Tibial nerve (tissue), 4 donors: ENCODE data around the gene ANKRA2. TPM values are rescaled to one million over a fixed set of nuclear protein-coding genes. Genes with fewer than 3 reads are reported as not detected.

ENCODE experiments used
- DNase-seq, 2 donors: peaks; one replicate each; pipeline ENCODE4 v3.0.0-alpha.2; 2019; ENCODE audit warnings: low spot score in 2 of 2
- H3K27ac ChIP-seq, 4 donors: fragments of 200-600 bp; sonication (generic) in 3 of 4; one replicate each; pipeline ENCODE4 v1.5.1; 2017 to 2019; ENCODE audit warnings: mild to moderate bottlenecking in 1 of 4
- H3K27me3 ChIP-seq, 2 donors: fragments of 200-600 bp; sonication (generic) in 1 of 2; one replicate each; pipeline versions ENCODE4 v1.5.1 to v1.6.0; 2017 to 2019
- H3K36me3 ChIP-seq, 3 donors: fragments of 200-600 bp; sonication (generic); one replicate each; pipeline ENCODE4 v1.5.1; 2018 to 2019
- H3K4me1 ChIP-seq, 4 donors: fragments of 200-600 bp; sonication (generic) in 3 of 4; one replicate each; pipeline ENCODE4 v1.5.1; 2017 to 2019
- H3K4me3 ChIP-seq, 4 donors: fragments of 200-600 bp; sonication (generic) in 3 of 4; one replicate each; pipeline ENCODE4 v1.5.1; 2017 to 2019; ENCODE audit warnings: mild to moderate bottlenecking in 1 of 4, moderate library complexity in 1 of 4
- H3K9me3 ChIP-seq, 4 donors: fragments of 200-600 bp; sonication (generic) in 3 of 4; one replicate each; pipeline ENCODE4 v1.5.1; 2017 to 2019
- EP300 ChIP-seq, 2 donors: sonication (generic); formaldehyde crosslinking; IDR thresholded peaks; one replicate each; pipeline ENCODE4 v1.6.1; 2017; ENCODE audit warnings: antibody characterized with exemption in 2 of 2, mild to moderate bottlenecking in 1 of 2
- POLR2A ChIP-seq, 2 donors: fragments of 450-650 bp; IDR thresholded peaks; one replicate each; pipeline ENCODE4 v1.6.1; 2017; ENCODE audit warnings: antibody characterized with exemption in 2 of 2, mild to moderate bottlenecking in 2 of 2, moderate library complexity in 2 of 2
- WGBS, 2 donors: methylation state at CpG; one replicate each; pipeline ENCODE4 v1.1.5; 2018; 5-methylcytosine and 5-hydroxymethylcytosine counted together
- total RNA-seq, 4 donors: library from RNA; depleted of rRNA; stranded (reverse); fragments of >200 nt; gene quantifications; one replicate each; pipeline ENCODE4 v1.1.0, GENCODE V29; 2016
- TF ChIP-seq, protein P1 (sequence below), 5 experiments: fragments of 200-600 bp in 3 of 5; fragments of 450-650 bp in 2 of 5; sonication (generic) in 3 of 5; IDR thresholded peaks; one replicate each; pipeline ENCODE4 v1.5.1; 2016 to 2019; ENCODE audit warnings: antibody characterized with exemption in 5 of 5, mild to moderate bottlenecking in 3 of 5, moderate library complexity in 2 of 5

ANKRA2 gene
- total RNA-seq, 4 donors from 2014 or later: 24.3 to 46.7 (median 33.5) TPM

DNA sequence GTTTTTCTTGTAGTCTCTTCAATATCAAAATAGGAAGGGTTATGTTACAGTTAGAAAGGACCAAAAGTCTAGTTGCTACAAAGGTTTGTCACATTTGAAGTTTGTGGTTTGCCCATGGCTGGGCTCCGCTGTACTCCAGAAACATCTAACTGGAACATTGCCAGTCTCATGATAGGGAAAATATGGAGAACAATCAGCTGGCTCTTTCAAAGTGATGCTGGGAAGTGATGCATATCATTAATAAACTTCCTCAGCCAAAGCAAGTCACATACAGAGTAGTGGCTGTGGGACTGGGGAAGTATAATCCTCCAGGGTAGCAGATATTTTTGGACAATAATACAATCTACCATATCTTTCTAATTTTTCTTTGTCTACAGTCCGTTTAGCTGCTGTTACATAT is 58.4 kb downstream of the ANKRA2 start:
- no peak for DNase-seq
- TF ChIP-seq POLR2A (IDR thresholded peaks at IDR 0.05) (no peak), EP300 (IDR thresholded peaks at IDR 0.05) (no peak)
- TF ChIP-seq, protein P1, sequence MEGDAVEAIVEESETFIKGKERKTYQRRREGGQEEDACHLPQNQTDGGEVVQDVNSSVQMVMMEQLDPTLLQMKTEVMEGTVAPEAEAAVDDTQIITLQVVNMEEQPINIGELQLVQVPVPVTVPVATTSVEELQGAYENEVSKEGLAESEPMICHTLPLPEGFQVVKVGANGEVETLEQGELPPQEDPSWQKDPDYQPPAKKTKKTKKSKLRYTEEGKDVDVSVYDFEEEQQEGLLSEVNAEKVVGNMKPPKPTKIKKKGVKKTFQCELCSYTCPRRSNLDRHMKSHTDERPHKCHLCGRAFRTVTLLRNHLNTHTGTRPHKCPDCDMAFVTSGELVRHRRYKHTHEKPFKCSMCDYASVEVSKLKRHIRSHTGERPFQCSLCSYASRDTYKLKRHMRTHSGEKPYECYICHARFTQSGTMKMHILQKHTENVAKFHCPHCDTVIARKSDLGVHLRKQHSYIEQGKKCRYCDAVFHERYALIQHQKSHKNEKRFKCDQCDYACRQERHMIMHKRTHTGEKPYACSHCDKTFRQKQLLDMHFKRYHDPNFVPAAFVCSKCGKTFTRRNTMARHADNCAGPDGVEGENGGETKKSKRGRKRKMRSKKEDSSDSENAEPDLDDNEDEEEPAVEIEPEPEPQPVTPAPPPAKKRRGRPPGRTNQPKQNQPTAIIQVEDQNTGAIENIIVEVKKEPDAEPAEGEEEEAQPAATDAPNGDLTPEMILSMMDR (IDR thresholded peaks at IDR 0.05): no peak
- Histone ChIP-seq H3K4me3 (no peak overlapping the region), H3K4me1 (peaks cover 0 to 20% (median 0%) of the 10 kb centered on the region in 4 donors), H3K9me3 (no peaks in the 10 kb centered on the region), H3K27ac (peak overlapping the region in 2 of 4 donors; percentile 19 to 40), H3K27me3 (no peaks in the 10 kb centered on the region), H3K36me3 (peaks cover 7 to 58% (median 7%) of the 10 kb centered on the region in 3 donors)
- WGBS, 2 donors: 32 to 46% methylated on average over 2 of the region's 2 CpGs

DNA sequence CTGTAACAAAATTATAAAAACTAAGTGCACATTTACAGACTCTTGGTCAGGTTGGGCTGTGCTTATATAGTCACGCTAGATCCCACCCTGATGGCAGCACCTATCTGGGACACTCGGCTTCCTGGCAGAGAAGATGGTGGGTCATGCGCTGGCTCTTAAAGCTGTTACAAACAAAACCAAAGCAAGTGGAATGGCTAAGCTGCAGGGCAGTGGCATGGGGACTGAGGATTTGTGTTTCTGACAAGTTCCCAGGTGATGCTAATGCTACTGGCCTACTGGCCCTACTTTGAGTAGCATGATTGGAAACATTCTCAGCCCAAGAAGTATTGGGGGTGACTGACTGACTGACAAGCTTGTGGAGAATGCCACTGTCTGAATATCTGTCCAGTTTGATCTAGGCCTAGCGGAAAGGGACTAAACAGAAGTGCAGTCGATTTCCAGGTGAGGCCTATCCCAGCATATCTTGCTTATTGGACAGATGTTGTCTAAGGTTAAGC is 58.9 kb downstream of the ANKRA2 start:
- WGBS, 2 donors: 94 to 95% methylated on average over 5 of the region's 5 CpGs
- H3K9me3 ChIP-seq: no peaks in the 10 kb centered on the region
- H3K27me3 ChIP-seq: no peaks in the 10 kb centered on the region
- no peak overlapping the region for H3K4me3 ChIP-seq
- peaks cover 0 to 24% (median 2%) of the 10 kb centered on the region in 4 donors for H3K4me1 ChIP-seq
- DNase-seq: no peak
- TF ChIP-seq, protein P1 (IDR thresholded peaks at IDR 0.05): no peak
- no peak for TF ChIP-seq EP300 (IDR thresholded peaks at IDR 0.05)
- no peak for TF ChIP-seq POLR2A (IDR thresholded peaks at IDR 0.05)
- peak overlapping the region in 2 of 4 donors; percentile 5 to 29 for H3K27ac ChIP-seq
- peaks cover 7 to 64% (median 7%) of the 10 kb centered on the region in 3 donors for H3K36me3 ChIP-seq

Other genes starting within 250 kb of the ANKRA2 start
- 10 to 100 TPM; 33.9 to 79.3 (median 58.3) TPM for gene FOXD1, start 116.9 kb downstream of the ANKRA2 start, total RNA-seq
- gene BTF3, start 67.2 kb downstream of the ANKRA2 start, total RNA-seq: 100 to 1,000 TPM; 361 to 435 (median 392) TPM
- gene UTP15, start 104 bp upstream of the ANKRA2 start, total RNA-seq: 10 to 100 TPM in 3 of 4 donors, 1 to 10 TPM in 1; 8.4 to 30.6 (median 18.6) TPM
- gene ARHGEF28, start 60.6 kb upstream of the ANKRA2 start, total RNA-seq: 10 to 100 TPM; 66.0 to 83.9 (median 72.5) TPM